ENCODE measurements around the gene TAAR5.
"Not testable (repeated sequence)": the region's sequence is repeated elsewhere in the genome, so short reads cannot be mapped to it uniquely, and the experiment has no call there.

Gene TAAR5

GRCh38 chr6:132570221-132570777, 19.2 kb downstream of the TAAR5 start, which contains the start of gene TAAR6:
TSS of gene TAAR6 (plus strand) at chr6:132570322. CDS start at chr6:132570322, 0 bp downstream.
- no peak within 1 kb of the TSS for H3K4me3 ChIP-seq (ENCODE audit: control insufficient read depth, low read depth, low read length)
- no peak for TF ChIP-seq CTCF (conservative IDR thresholded peaks at IDR 0.05; ENCODE audit: control insufficient read depth, insufficient read depth, low read depth, low read length)
- no peak for DNase-seq (ENCODE audit: low read depth)

- DNase-seq (ENCODE audit: low read depth): no peak
- no peak for TF ChIP-seq CTCF (conservative IDR thresholded peaks at IDR 0.05; ENCODE audit: control insufficient read depth, insufficient read depth, low read depth, low read length)
These were observed 20.4 kb downstream of the TAAR5 start for GRCh38 chr6:132569170-132569569.

GRCh38 chr6:132568611-132569010, 20.9 kb downstream of the TAAR5 start:
- no peak for TF ChIP-seq CTCF (conservative IDR thresholded peaks at IDR 0.05; ENCODE audit: control insufficient read depth, insufficient read depth, low read depth, low read length)
- no peak for DNase-seq (ENCODE audit: low read depth)
- no peak overlapping the region for H3K4me3 ChIP-seq (ENCODE audit: control insufficient read depth, low read depth, low read length)

More at GRCh38 chr6:132569170-132569569, 20.4 kb downstream of the TAAR5 start:
- H3K4me3 ChIP-seq (ENCODE audit: control insufficient read depth, low read depth, low read length): no peak overlapping the region

GRCh38 chr6:132567566-132567965, 22.0 kb downstream of the TAAR5 start:
- no peak overlapping the region for H3K4me3 ChIP-seq (ENCODE audit: control insufficient read depth, low read depth, low read length)
- DNase-seq (ENCODE audit: low read depth): no peak
- no peak for TF ChIP-seq CTCF (conservative IDR thresholded peaks at IDR 0.05; ENCODE audit: control insufficient read depth, insufficient read depth, low read depth, low read length)

- no peak overlapping the region for H3K4me3 ChIP-seq (ENCODE audit: control insufficient read depth, low read depth, low read length)
- TF ChIP-seq CTCF (conservative IDR thresholded peaks at IDR 0.05; ENCODE audit: control insufficient read depth, insufficient read depth, low read depth, low read length): no peak
- DNase-seq (ENCODE audit: low read depth): no peak
These were observed 23.1 kb downstream of the TAAR5 start for GRCh38 chr6:132566404-132566803.

GRCh38 chr6:132560087-132560486, 29.5 kb downstream of the TAAR5 start:
- DNase-seq (ENCODE audit: low read depth); H3K4me3 ChIP-seq (ENCODE audit: control insufficient read depth, low read depth, low read length): not testable (repeated sequence)

- TF ChIP-seq CTCF (conservative IDR thresholded peaks at IDR 0.05; ENCODE audit: control insufficient read depth, insufficient read depth, low read depth, low read length): no peak
- no peak within 1 kb of the TSS for H3K4me3 ChIP-seq (ENCODE audit: control insufficient read depth, low read depth, low read length)
- no peak for DNase-seq (ENCODE audit: low read depth)
These were observed 37.2 kb downstream of the TAAR5 start, which contains the start of gene TAAR8 for GRCh38 chr6:132552372-132552771. TSS of gene TAAR8 (plus strand) at chr6:132552672. CDS start at chr6:132552693, 21 bp downstream.
